ENCODE results near the gene DFFB.

DNA sequence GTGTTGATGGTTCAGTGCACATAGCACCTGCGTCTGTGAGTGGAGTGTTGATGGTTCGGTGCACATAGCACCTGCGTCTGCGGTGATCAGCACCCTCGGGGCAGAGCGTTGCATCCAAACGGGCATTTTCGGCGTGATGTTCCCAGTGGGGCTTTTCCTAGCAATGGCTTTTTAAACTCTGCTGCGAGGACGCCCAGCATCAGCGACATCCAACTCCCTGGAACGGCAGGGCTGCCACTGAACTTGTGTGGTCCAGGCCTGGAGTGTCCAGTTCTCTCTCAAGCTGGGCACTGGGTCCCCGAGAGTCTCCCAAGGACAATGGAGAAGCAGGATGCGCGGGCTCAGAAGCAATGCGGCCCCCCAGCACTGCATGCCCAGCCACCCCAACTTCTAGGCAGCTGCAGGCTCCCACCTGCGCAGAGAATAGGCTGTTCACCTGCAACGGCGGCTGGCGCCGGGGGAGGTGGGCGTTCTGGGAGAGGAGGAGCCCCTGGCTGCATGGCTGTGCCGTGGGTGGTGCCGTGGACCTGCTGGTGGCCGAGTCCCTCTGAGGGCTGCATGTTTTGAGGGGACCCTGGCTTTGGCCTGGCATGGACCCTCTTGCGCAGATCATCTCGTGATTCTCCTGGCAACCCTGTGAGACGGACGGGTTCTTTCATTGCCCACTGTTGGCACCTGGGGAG lies 52.9 kb downstream of the DFFB start:
- TF ChIP-seq REST (IDR thresholded peaks at IDR 0.05; ENCODE audit: insufficient replicate concordance, low read depth) (no peak), POLR2AphosphoS5 (IDR thresholded peaks at IDR 0.05; ENCODE audit: low read depth) (no peak)
- TF ChIP-seq, protein P1, sequence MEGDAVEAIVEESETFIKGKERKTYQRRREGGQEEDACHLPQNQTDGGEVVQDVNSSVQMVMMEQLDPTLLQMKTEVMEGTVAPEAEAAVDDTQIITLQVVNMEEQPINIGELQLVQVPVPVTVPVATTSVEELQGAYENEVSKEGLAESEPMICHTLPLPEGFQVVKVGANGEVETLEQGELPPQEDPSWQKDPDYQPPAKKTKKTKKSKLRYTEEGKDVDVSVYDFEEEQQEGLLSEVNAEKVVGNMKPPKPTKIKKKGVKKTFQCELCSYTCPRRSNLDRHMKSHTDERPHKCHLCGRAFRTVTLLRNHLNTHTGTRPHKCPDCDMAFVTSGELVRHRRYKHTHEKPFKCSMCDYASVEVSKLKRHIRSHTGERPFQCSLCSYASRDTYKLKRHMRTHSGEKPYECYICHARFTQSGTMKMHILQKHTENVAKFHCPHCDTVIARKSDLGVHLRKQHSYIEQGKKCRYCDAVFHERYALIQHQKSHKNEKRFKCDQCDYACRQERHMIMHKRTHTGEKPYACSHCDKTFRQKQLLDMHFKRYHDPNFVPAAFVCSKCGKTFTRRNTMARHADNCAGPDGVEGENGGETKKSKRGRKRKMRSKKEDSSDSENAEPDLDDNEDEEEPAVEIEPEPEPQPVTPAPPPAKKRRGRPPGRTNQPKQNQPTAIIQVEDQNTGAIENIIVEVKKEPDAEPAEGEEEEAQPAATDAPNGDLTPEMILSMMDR (IDR thresholded peaks at IDR 0.05; ENCODE audit: insufficient read depth, low read length), result no peak
